Measurements from ENCODE around the gene HMGCL.

The HMGCL gene

DNA sequence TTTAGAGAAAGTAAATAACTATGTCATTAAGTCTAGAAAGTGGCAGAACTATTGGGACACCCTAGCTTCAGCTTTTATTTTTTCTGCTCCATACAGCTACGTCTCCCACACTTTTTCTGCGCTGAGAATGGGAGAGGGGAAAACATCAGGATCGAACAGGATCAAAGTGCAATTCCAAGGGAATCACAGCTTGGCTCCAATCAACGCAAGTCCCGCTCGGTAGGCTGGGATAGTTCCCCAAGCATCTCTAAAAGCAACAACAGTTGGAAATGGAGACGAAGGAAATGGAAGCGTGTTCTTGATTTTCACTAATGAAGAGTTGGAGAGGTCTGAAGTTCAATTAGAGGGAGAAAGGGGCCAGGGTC is 536 bp downstream of the HMGCL start:
- Histone ChIP-seq H3K9ac (ENCODE audit: low read length) (peak overlapping the region; percentile 86), H3K9me3 (ENCODE audit: insufficient read depth, low read length) (no peaks in the 10 kb centered on the region), H3K4me2 (ENCODE audit: low read length) (peak overlapping the region; percentile 77), H2AFZ (ENCODE audit: low read depth, low read length) (no peak overlapping the region), H4K20me1 (ENCODE audit: insufficient read depth, low read length) (no peaks in the 10 kb centered on the region), H3K27me3 (ENCODE audit: low read depth, low read length) (no peaks in the 10 kb centered on the region), H3K4me3 (ENCODE audit: low read length) (peak overlapping the region; percentile 91), H3K79me2 (ENCODE audit: low read length) (peaks cover 14% of the 10 kb centered on the region), H3K27ac (ENCODE audit: low read length) (peak overlapping the region; percentile 42), H3K4me1 (ENCODE audit: low read length) (peaks cover 6% of the 10 kb centered on the region; the same call in 1 of the 2 replicates), H3K36me3 (replicated peaks; ENCODE audit: low read depth, low read length) (no peaks in the 10 kb centered on the region)
- TF ChIP-seq, protein P1, sequence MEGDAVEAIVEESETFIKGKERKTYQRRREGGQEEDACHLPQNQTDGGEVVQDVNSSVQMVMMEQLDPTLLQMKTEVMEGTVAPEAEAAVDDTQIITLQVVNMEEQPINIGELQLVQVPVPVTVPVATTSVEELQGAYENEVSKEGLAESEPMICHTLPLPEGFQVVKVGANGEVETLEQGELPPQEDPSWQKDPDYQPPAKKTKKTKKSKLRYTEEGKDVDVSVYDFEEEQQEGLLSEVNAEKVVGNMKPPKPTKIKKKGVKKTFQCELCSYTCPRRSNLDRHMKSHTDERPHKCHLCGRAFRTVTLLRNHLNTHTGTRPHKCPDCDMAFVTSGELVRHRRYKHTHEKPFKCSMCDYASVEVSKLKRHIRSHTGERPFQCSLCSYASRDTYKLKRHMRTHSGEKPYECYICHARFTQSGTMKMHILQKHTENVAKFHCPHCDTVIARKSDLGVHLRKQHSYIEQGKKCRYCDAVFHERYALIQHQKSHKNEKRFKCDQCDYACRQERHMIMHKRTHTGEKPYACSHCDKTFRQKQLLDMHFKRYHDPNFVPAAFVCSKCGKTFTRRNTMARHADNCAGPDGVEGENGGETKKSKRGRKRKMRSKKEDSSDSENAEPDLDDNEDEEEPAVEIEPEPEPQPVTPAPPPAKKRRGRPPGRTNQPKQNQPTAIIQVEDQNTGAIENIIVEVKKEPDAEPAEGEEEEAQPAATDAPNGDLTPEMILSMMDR (IDR thresholded peaks at IDR 0.05; ENCODE audit: low read depth, low read length): no peak

DNA sequence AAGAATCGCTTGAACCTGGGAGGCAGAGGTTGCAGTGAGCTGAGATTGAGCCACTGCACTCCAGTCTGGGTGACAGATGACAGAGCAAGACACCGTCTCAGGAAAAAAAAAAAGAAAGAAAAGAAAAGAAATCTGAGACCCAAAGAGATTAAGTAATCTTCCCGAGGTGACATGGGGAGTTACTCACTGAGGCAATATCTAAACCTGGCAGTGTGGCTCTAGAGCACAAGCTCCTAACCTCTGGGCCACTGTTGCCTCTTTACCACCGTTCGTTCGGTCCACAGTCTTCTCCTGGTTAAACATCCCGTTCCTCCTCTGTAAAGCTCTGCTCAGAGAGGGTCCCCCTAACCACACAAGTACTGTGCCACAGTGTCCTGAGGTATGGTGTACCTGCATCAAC is 1.5 kb downstream of the HMGCL start:
- no peak overlapping the region for H3K27ac ChIP-seq (ENCODE audit: low read length)
- peak overlapping the region; percentile 77; the same call in 1 of the 2 replicates for H3K4me2 ChIP-seq (ENCODE audit: low read length)
- H4K20me1 ChIP-seq (ENCODE audit: insufficient read depth, low read length): no peaks in the 10 kb centered on the region
- H3K9ac ChIP-seq (ENCODE audit: low read length): no peak overlapping the region
- TF ChIP-seq, protein P1 (IDR thresholded peaks at IDR 0.05; ENCODE audit: low read depth, low read length): no peak
- TF ChIP-seq EZH2phosphoT487 (IDR thresholded peaks at IDR 0.05; ENCODE audit: low read depth): no peak
- peaks cover 14% of the 10 kb centered on the region for H3K79me2 ChIP-seq (ENCODE audit: low read length)
- H2AFZ ChIP-seq (ENCODE audit: low read depth, low read length): no peak overlapping the region
- H3K27me3 ChIP-seq (ENCODE audit: low read depth, low read length): no peaks in the 10 kb centered on the region
- peaks cover 6% of the 10 kb centered on the region; the same call in 1 of the 2 replicates for H3K4me1 ChIP-seq (ENCODE audit: low read length)
- no peaks in the 10 kb centered on the region for H3K36me3 ChIP-seq (replicated peaks; ENCODE audit: low read depth, low read length)
- H3K4me3 ChIP-seq (ENCODE audit: low read length): 0 out of 2 replicates have a peak overlapping the region, but pooled peaks have one; percentile 91
- no peaks in the 10 kb centered on the region for H3K9me3 ChIP-seq (ENCODE audit: insufficient read depth, low read length)

DNA sequence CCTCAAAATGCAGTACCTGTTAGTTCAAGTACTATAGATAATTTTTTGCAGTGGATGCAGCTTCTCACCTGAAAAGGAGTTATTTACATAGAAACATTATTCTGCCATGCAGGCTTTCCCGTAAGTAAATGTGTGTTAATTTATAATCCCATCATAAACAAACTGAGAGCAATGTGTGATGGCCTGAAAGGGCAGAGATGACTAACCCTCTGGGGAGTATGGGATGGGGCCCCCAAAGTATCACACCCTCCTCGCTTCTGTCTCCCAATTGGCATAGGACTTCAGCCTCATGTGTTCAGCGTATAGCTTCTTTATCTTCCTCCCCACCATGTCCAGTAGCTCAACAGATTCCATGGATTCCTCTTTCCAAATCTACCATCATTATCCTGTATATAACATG is 7.6 kb downstream of the HMGCL start:
- peak overlapping the region; percentile 27; the same call in 1 of the 2 replicates for H3K27ac ChIP-seq (ENCODE audit: low read length)

DNA sequence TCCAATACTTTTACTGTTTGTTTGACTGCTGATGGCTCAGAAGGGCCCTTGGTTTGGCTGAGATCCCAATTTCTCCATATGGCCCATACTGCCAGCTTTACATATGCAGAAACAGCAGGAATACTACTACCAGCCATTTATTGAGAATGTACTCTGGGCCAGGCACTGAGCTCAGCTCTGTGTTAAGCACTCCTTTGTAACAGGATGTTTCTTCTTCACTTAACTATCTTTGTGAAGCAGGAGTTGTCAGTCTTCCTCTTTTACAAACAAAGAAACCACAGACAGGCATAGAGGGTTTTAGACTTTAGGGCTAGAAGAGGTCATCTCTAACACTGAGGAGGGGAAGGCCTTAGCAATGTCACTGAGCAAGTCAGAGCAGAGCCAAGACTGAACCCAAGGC is 8.3 kb downstream of the HMGCL start:
- Histone ChIP-seq H3K4me3 (ENCODE audit: low read length) (no peak overlapping the region), H2AFZ (ENCODE audit: low read depth, low read length) (no peak overlapping the region), H3K27ac (ENCODE audit: low read length) (peak overlapping the region; percentile 27; the same call in 1 of the 2 replicates), H3K4me2 (ENCODE audit: low read length) (peak overlapping the region; percentile 35; the same call in 1 of the 2 replicates), H3K9me3 (ENCODE audit: insufficient read depth, low read length) (no peaks in the 10 kb centered on the region), H3K27me3 (ENCODE audit: low read depth, low read length) (no peaks in the 10 kb centered on the region), H3K9ac (ENCODE audit: low read length) (no peak overlapping the region), H4K20me1 (ENCODE audit: insufficient read depth, low read length) (no peaks in the 10 kb centered on the region), H3K4me1 (ENCODE audit: low read length) (peaks cover 30% of the 10 kb centered on the region), H3K79me2 (ENCODE audit: low read length) (no peaks in the 10 kb centered on the region), H3K36me3 (replicated peaks; ENCODE audit: low read depth, low read length) (peaks cover 16% of the 10 kb centered on the region)
- TF ChIP-seq, protein P1 (IDR thresholded peaks at IDR 0.05; ENCODE audit: low read depth, low read length): no peak
- TF ChIP-seq EZH2phosphoT487 (IDR thresholded peaks at IDR 0.05; ENCODE audit: low read depth): no peak

More for the DNA sequence above, 7.6 kb downstream of the HMGCL start:
- no peaks in the 10 kb centered on the region for H3K27me3 ChIP-seq (ENCODE audit: low read depth, low read length)
- H2AFZ ChIP-seq (ENCODE audit: low read depth, low read length): no peak overlapping the region
- H3K4me2 ChIP-seq (ENCODE audit: low read length): peak overlapping the region; percentile 35
- no peak overlapping the region for H3K9ac ChIP-seq (ENCODE audit: low read length)
- peaks cover 23% of the 10 kb centered on the region for H3K4me1 ChIP-seq (ENCODE audit: low read length)
- no peaks in the 10 kb centered on the region for H3K79me2 ChIP-seq (ENCODE audit: low read length)
- H3K9me3 ChIP-seq (ENCODE audit: insufficient read depth, low read length): no peaks in the 10 kb centered on the region
- no peaks in the 10 kb centered on the region for H4K20me1 ChIP-seq (ENCODE audit: insufficient read depth, low read length)
- peaks cover 16% of the 10 kb centered on the region for H3K36me3 ChIP-seq (replicated peaks; ENCODE audit: low read depth, low read length)
- TF ChIP-seq, protein P1 (IDR thresholded peaks at IDR 0.05; ENCODE audit: low read depth, low read length): no peak
- TF ChIP-seq EZH2phosphoT487 (IDR thresholded peaks at IDR 0.05; ENCODE audit: low read depth): no peak
- H3K4me3 ChIP-seq (ENCODE audit: low read length): no peak overlapping the region
